ENCODE results near the gene ATF7. TPM values are rescaled to one million over a fixed set of nuclear protein-coding genes. Genes with fewer than 3 reads are reported as not detected.

Gene ATF7
- total and polyA plus RNA-seq, 2 donors (not counting 3 experiments of a cell fraction or from before 2014, with no cell fraction given): 36.0 to 68.5 TPM

GRCh38 chr12:53652366-53652765, 26.2 kb upstream of the ATF7 start:
- Histone ChIP-seq H3K36me3 (ENCODE audit: control insufficient read depth in 2 of 2, extremely low read depth in 1 of 2, insufficient read depth in 2 of 2, low read length in 2 of 2) (no peaks in the 10 kb centered on the region), H3K79me2 (ENCODE audit: control insufficient read depth, insufficient read depth, low read length) (no peaks in the 10 kb centered on the region), H3K27me3 (ENCODE audit: control insufficient read depth in 2 of 2, insufficient read depth in 2 of 2, low read length in 2 of 2) (no peaks in the 10 kb centered on the region), H3K4me1 (ENCODE audit: control insufficient read depth, extremely low read depth, insufficient read depth, low read length) (no peaks in the 10 kb centered on the region), H3K4me3 (replicated peaks in 1 of 3; ENCODE audit: insufficient read depth in 1 of 3, low read depth in 1 of 3, low read length in 3 of 3) (no peak overlapping the region), H2AFZ (ENCODE audit: low read depth, low read length) (no peak overlapping the region), H3K4me2 (ENCODE audit: insufficient read depth, low read length) (no peak overlapping the region), H3K9me1 (replicated peaks; ENCODE audit: control insufficient read depth, extremely low read depth, insufficient read depth, low read length) (no peaks in the 10 kb centered on the region), H3K27ac (ENCODE audit: insufficient read depth, low read depth, low read length) (no peak overlapping the region), H3K9me3 (replicated peaks; ENCODE audit: control insufficient read depth, insufficient read depth, low read length) (no peaks in the 10 kb centered on the region), H4K20me1 (replicated peaks; ENCODE audit: control insufficient read depth, extremely low read depth, insufficient read depth, low read length) (no peaks in the 10 kb centered on the region), H3K9ac (replicated peaks; ENCODE audit: extremely low read depth, insufficient read depth, low read length) (no peak overlapping the region)
- ChIA-PET POLR2A (no interaction called here), CTCF (interaction anchor here (1.5 kb wide), 1 partner anchor 109 kb away, joined by 3 read pairs; no protein-coding TSS in a partner anchor)
- no TSS peak for BruUV-seq (replicated peaks)
- TF ChIP-seq POLR2A (IDR thresholded peaks at IDR 0.05; ENCODE audit: low read depth, low read length) (no peak), GATA2 (IDR thresholded peaks at IDR 0.05; ENCODE audit: insufficient read depth, insufficient read length, low read depth, low read length) (no peak), POLR2AphosphoS5 (IDR thresholded peaks at IDR 0.05; ENCODE audit: insufficient read depth, low read depth, low read length) (no peak), MYC (IDR thresholded peaks at IDR 0.05; ENCODE audit: low read depth, low read length) (no peak), FOS (IDR thresholded peaks at IDR 0.05; ENCODE audit: borderline replicate concordance, insufficient read depth, low read length) (no peak), CTCF (IDR thresholded peaks at IDR 0.05; ENCODE audit: extremely low read depth in 1 of 2, insufficient read depth in 1 of 2, low read depth in 1 of 2, low read length in 2 of 2) (no peak), MAX (IDR thresholded peaks at IDR 0.05; ENCODE audit: insufficient read depth, insufficient read length) (no peak), JUN (IDR thresholded peaks at IDR 0.05; ENCODE audit: borderline replicate concordance, insufficient read depth, insufficient read length, low read depth) (no peak), EZH2 (IDR thresholded peaks at IDR 0.05; ENCODE audit: borderline replicate concordance, low read depth, low read length, severe bottlenecking) (no peak)
- no peak for FAIRE-seq
- dilution Hi-C loops (cut with MboI; ENCODE audit: extremely low pct_ligation_motif_present, low sequenced_read_pairs) (no loop called here), intact Hi-C loops (cut with micrococcal nuclease) (no loop called here)
- no peak for DNase-seq (ENCODE audit: low read depth, low spot score)
